HG03066 (cell line): ENCODE measurements around the gene PLEKHJ1.
"Not testable (repeated sequence)": the region's sequence is repeated elsewhere in the genome, so short reads cannot be mapped to it uniquely, and the experiment has no call there.

ENCODE experiments used
- ATAC-seq: cut with Tn5 transposase; IDR thresholded peaks from one replicate; pipeline ENCODE4 v1.9.1; 2021; ENCODE audit warnings: low read depth; ENCODE audit not compliant: unreplicated experiment

The PLEKHJ1 gene

DNA sequence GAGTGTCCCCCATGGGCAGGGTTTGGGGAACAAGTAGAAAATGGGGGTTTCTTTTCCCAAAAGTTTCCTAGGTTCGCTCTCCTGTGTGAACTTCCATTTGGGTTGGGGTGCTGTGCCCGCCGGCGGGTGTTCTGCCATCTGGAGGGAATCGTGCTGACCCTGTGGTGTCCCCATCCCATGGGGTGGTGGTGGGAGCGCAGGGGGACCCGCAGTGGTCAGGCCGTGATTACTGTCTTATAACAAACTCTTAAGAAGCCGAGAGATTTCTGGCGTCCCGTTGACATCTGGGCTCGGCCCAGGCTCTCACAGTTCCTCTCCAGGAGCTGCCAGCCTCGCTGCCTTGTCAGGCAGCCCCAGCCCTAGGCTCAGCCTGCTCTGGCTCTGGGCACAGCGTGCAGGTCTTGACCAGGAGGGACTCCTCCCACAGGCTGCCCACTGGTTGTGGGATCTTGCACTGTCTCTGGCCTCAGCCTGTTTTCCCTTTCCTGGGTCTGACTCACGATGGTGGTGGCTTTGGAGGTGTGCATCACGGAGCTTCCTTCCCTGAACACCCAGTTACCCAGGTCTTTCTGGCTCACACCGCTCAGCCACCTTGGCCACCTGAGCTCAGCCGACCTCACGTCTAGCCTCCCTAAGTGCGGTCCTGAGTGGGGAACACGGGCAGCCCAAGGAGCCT lies 34.5 kb downstream of the PLEKHJ1 start:
- no peak for ATAC-seq

GRCh38 chr19:2200624-2201294 lies 35.4 kb downstream of the PLEKHJ1 start:
- not testable (repeated sequence) for ATAC-seq

GRCh38 chr19:2199861-2200623 lies 36.1 kb downstream of the PLEKHJ1 start:
- no peak for ATAC-seq

- no peak for ATAC-seq
Observed at GRCh38 chr19:2199215-2199614, 36.9 kb downstream of the PLEKHJ1 start.

- no peak for ATAC-seq
Observed at GRCh38 chr19:2198317-2198716, 37.8 kb downstream of the PLEKHJ1 start.

GRCh38 chr19:2197270-2197669 lies 38.9 kb downstream of the PLEKHJ1 start:
- ATAC-seq, result no peak

DNA sequence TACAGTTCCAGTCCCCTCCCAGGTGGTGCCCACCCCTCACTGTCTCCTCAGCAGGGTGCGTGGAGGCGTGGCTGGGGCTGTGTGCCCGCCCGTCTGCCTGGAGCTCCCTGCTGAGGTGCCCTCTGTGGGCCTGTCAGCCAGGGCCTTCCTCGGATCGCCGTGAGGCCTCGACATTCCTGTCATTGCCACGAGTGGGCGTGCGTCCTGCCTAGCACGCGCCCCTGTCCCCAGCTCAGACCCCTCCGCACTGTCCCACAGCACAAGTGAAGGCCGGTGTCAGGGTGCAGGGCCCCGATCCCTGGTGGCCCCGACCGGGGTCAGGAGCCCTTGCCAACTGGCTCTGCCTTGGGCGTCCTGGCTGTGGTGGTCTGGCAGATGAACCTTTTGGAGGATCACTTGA lies 40.2 kb downstream of the PLEKHJ1 start:
- no peak for ATAC-seq

- ATAC-seq, result no peak
Observed at GRCh38 chr19:2195361-2195760, 40.8 kb downstream of the PLEKHJ1 start.

DNA sequence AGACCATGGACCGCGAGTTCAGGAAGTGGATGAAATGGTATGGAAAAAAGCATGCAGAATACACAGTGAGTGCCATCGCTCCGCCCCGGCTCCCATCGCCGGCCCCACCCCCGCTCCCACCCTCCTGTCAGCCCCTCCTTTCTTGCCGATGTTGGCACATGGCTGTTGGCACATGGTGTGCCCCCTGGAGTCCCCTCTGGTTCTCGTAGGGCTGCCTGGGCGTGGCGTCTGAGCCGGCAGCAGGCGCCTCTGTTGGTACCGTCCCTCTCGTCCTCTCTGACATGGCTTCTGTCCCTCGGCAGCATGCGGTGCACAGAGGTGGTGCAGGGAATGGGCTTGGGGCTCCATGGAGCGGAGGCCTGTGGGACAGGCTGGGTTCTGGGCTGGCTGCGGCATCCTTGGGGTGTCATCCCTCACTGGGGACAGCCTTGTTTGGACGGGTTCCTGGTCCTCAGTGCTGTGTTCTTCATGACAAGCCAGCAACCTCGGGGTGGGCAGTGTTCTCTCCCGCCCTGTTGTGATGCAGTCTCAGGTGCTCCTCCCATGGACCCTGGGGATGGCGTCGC lies 41.5 kb downstream of the PLEKHJ1 start:
- no peak for ATAC-seq

- ATAC-seq, result no peak
Observed at GRCh38 chr19:2193807-2194206, 42.3 kb downstream of the PLEKHJ1 start.

- ATAC-seq, result no peak
Observed at GRCh38 chr19:2192862-2193261, 43.3 kb downstream of the PLEKHJ1 start.

- no peak for ATAC-seq
Observed at GRCh38 chr19:2191456-2192310, 44.4 kb downstream of the PLEKHJ1 start.

DNA sequence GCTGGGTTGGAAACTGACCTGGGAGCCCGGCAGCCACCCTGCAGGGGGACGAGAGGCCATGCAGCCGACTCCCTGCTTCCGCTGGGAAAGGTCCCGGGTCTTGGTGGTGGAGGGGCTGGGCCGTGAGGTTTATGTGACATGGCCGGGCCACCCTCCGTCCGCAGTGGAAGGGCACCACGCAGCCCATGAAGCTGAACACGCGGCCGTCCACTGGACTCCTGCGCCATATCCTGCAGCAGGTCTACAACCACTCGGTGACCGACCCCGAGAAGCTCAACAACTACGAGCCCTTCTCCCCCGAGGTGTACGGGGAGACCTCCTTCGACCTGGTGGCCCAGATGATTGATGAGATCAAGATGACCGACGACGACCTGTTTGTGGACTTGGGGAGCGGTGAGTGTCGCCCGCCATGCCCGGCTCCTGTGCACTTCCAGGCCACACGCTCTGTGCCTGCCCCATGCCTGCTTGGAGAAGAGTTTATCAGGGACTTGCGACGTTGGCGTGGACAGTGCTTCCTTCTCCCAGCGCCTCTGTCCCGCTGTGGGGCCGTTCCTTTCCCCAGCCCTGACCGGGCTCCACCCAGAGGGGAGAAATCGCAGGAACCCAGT lies 45.2 kb downstream of the PLEKHJ1 start:
- ATAC-seq, result no peak

- ATAC-seq, result no peak
Observed at GRCh38 chr19:2189880-2190279, 46.2 kb downstream of the PLEKHJ1 start.

DNA sequence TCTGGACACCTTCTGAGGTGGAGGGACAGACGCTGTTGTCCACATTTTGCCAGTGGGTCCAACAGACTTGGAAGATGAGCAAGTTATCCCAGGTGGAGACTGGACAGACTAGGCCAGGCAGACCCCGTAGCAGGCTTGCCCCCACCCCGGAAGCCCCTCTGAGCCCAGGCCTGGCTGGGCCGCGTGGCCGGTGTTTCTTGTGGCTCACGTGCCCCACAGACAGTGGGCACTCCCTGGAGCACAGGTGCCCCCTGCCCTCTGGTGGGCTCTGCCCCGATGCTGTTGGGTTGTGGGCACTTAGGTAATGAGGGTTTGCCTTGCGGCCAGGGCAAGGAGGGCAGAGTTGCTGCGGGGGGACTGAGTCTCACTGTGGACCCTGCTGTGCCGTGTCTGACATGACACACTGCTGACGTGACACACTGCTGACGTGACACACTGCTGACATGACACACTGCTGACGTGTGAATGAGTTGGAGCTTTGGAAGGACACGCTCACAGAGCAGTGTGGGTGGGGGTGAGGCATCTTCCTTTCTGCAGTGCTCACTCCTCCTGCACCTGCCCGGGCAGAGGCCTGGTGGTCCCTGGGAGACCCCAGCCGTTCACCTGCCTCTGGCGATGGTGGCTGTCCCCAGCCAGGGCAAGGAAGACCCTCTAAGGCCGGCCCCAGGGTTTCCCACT lies 47.3 kb downstream of the PLEKHJ1 start:
- no peak for ATAC-seq

DNA sequence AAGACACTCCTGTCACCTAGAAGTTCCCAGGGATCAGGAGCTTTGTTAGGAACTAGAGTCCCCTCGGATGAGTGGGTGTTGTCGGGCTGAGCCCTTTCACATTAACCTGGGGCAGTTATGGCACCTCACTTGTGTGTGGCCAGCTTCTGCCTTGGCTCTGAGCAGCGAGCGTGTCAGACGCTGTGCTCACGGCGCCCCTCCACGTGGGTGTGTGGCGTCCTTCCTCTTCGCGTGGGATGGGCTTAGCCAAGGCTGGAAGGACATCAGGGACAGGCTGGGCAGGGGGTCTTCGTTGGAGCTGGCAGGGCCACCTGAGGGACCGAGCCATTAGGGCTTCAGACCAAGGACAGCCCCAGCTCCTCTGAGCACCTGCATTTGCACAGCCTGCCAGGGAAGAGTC lies 49.0 kb downstream of the PLEKHJ1 start:
- ATAC-seq, result no peak

DNA sequence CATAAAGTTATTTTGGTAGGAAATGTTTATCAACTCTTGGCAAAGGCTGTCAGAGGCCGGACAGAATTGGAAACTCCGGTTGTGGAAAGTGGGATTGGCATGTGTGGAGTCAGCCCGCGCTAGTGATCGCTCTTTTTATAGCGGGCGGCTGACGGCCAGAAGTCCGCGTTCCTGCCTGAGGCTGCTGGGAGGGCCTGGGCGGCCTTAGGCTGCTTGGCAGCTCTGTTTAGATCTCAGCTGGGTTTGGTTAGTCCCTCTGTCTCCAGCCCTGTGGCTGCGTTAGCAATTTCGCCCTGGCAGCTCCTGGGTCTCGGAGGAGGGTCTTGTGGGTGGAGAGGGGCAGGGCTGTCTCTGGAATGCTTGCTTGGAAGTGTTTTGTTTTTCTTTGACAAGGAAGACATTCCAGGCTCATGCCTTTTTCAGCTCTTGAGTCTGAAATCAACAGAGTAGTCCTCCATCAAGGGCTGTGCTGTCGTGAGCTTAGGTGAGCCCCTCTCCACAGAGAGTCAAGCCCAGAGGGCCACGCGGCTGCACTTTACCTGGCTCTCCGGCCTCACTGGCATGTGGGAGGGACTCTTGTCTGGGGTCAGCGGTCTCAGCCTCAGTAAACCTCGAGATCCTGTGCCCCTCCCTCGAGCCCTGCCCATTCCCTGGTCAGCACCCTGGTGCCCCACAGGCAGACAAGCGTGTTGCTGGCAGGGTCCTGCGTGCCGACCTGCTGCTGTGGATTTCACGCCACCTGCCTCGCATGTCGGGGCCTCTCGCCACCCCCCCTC lies 49.9 kb downstream of the PLEKHJ1 start:
- no peak for ATAC-seq

GRCh38 chr19:2185734-2186070 lies 50.4 kb downstream of the PLEKHJ1 start:
- no peak for ATAC-seq

DNA sequence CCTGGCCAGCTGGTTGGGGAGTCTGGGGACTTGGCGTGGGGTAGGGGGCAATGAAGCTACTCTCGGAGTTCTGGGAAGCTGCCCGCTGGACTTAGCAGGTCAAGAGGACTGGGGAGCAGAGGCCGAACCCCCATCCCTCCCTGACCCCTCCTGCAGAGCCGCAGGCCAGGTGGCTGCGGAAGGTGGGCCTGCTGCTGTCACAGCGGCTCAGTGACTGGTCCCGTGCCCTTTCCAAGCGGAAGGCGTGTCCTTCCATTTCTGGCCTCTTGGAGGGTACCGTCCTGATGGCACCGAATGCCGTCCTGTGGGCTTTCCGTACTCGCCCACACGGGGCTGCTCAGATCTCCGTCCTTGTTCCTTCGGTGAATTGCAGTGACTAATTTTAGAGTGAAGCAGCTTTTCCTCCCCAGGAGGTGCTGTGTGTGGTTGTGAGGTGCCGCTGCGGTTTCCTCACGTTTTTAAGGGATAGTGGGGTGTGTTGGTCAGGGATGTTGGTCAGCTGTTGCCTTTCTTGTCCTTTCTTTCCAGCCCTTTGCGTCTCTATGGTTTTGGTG lies 51.6 kb downstream of the PLEKHJ1 start:
- ATAC-seq, result no peak
